ENCODE results near the gene SLC44A5. TPM values are rescaled to one million over a fixed set of nuclear protein-coding genes. Genes with fewer than 3 reads are reported as not detected.

The SLC44A5 gene
- total RNA-seq, 4 donors from 2014 or later, result 0.27 to 1.1 (median 0.42) TPM

DNA sequence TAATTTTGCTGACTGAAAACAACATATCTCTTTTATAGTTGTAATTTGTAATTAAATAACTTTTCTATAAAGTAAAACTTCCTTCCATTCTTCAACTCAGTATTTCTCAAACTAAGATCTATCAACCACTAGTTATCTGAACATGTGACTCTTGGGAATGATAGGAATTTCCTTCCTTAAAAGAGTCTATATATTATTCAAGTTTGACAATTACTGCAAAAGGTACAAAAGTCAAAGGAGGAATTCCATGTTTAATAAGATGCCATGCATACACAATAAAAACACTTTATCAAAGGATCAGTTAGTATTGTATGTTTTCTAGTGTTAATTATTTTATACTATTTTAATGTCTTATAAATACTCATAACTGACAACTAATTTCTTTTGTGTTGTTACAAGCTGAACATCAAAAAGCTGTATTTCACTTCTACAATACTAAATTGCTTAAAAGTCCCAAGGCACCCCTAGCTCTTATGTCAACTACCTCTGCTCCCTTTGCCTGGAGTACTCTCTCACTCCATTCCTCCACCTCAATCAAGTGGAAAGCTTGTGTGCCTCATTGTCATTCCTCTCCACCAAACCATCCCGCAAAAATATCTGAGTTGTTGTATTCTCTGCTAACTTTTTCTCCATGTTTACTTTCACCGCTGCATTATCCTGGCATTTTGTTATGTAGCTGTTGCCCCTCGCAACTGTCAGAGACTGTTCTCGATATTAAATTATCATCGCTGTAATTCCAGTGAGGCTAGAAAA is 67.9 kb downstream of the SLC44A5 start:
- no peak for ATAC-seq
- H3K27me3 ChIP-seq, result no peaks in the 10 kb centered on the region
- no peaks in the 10 kb centered on the region for H3K4me1 ChIP-seq
- 83 to 89% methylated on average over 5 of the region's 5 CpGs for WGBS, 2 donors (ENCODE audit: low coverage in 1 of 2)
- no peak for TF ChIP-seq CTCF (IDR thresholded peaks at IDR 0.05)
- no peak for TF ChIP-seq POLR2A (IDR thresholded peaks at IDR 0.05)
- no peak for TF ChIP-seq POLR2AphosphoS5 (IDR thresholded peaks at IDR 0.05)
- TF ChIP-seq EP300 (IDR thresholded peaks at IDR 0.05), result no peak
- no peaks in the 10 kb centered on the region for H3K9me3 ChIP-seq
- H3K36me3 ChIP-seq, result no peaks in the 10 kb centered on the region
- no peak overlapping the region for H3K4me3 ChIP-seq
- H3K27ac ChIP-seq, result no peak overlapping the region

GRCh38 chr1:75539230-75540116 is 71.4 kb downstream of the SLC44A5 start:
- no peaks in the 10 kb centered on the region for H3K27me3 ChIP-seq
- TF ChIP-seq EP300 (IDR thresholded peaks at IDR 0.05) (no peak), CTCF (IDR thresholded peaks at IDR 0.05) (no peak), POLR2A (IDR thresholded peaks at IDR 0.05) (no peak), POLR2AphosphoS5 (IDR thresholded peaks at IDR 0.05) (peak; percentile 33)
- no peaks in the 10 kb centered on the region for H3K36me3 ChIP-seq
- no peaks in the 10 kb centered on the region for H3K9me3 ChIP-seq
- no peak overlapping the region for H3K4me3 ChIP-seq
- no peaks in the 10 kb centered on the region for H3K4me1 ChIP-seq
- ATAC-seq, result no peak
- WGBS, 2 donors (ENCODE audit: low coverage in 1 of 2), result 15 to 19% methylated on average over 4 to 6 of the region's 6 CpGs
- H3K27ac ChIP-seq, result no peak overlapping the region

- no peak for ATAC-seq
- WGBS, 2 donors (ENCODE audit: low coverage in 1 of 2), result 28 to 41% methylated on average over 2 of the region's 2 CpGs
- Histone ChIP-seq H3K36me3 (no peaks in the 10 kb centered on the region), H3K9me3 (no peaks in the 10 kb centered on the region), H3K27me3 (no peaks in the 10 kb centered on the region), H3K27ac (no peak overlapping the region), H3K4me1 (no peaks in the 10 kb centered on the region), H3K4me3 (no peak overlapping the region)
- no peak for TF ChIP-seq POLR2AphosphoS5 (IDR thresholded peaks at IDR 0.05)
- no peak for TF ChIP-seq EP300 (IDR thresholded peaks at IDR 0.05)
- TF ChIP-seq CTCF (IDR thresholded peaks at IDR 0.05), result no peak
- no peak for TF ChIP-seq POLR2A (IDR thresholded peaks at IDR 0.05)
Observed at GRCh38 chr1:75533085-75533484, 77.8 kb downstream of the SLC44A5 start.

DNA sequence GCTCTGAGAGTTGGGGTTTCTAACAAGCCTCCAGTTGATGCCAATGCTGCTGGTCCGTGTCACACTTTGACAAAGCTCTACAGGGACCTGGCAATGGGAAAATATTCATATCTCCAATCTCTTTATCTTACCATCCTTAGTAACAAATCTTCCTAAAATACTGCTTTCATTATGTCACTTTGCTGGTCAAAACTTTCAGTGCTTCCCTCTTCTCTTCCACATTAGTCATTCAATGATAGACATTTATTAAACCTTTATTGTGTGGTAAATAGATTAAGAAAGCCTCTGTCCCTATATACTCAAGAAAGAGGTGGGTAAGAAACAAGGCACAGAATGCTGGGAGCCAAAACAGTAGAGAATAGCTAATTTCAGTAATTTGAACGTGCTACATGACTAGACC is 79.3 kb downstream of the SLC44A5 start:
- Histone ChIP-seq H3K4me1 (no peaks in the 10 kb centered on the region), H3K27ac (no peak overlapping the region), H3K4me3 (no peak overlapping the region), H3K36me3 (no peaks in the 10 kb centered on the region), H3K9me3 (no peaks in the 10 kb centered on the region), H3K27me3 (no peaks in the 10 kb centered on the region)
- no peak for ATAC-seq
- TF ChIP-seq POLR2AphosphoS5 (IDR thresholded peaks at IDR 0.05) (no peak), POLR2A (IDR thresholded peaks at IDR 0.05) (no peak), CTCF (IDR thresholded peaks at IDR 0.05) (no peak), EP300 (IDR thresholded peaks at IDR 0.05) (no peak)
- 82 to 85% methylated on average over 2 of the region's 2 CpGs for WGBS, 2 donors (ENCODE audit: low coverage in 1 of 2)
